ENCODE results near the gene ZNF593OS. TPM values are rescaled to one million over a fixed set of nuclear protein-coding genes. Genes with fewer than 3 reads are reported as not detected.

Gene ZNF593OS
- total RNA-seq, 1 experiment from 2014 or later, result not detected

DNA sequence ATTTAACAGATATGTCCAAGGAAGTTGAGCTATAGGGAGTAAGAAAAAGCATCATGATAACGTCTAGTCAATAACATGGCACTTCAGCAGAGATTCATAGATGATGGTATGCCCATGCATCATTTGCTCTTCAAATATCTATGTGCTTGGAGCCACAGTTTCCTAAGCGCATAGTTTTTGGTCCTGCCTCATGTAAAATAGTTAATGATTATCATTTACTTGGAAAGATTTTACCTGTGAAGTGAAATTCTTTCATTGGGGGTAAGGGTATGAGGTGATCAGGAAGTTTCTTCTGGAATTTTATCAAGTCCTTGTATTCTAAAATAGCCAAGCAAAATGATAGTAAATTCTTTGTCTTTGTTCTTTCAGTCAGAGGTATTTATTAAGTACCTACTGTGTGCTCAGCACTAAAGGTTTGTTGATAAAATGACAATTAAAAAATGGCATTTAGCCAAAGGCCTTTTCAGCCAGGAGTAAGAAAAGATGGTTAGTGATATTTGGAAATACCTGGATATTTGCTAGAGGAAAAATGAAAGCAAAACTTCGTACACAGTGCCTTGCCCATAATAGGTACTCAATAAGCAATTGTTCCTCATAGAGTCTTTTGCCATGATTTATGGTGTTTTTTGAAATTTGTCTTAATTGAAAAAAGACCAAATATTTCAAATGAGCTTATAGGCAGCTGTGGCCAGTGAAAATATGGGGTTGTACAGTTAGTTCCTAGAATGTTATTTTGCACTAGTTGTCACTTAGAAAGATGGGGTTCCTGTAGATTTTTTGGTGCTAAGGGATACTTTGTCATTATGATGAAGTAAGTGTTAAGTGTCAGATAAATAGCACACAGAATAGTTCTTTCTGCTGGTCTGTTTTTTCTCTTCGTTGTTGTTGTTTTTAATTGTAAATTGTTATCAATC is 47.0 kb downstream of the ZNF593OS start:
- ChIA-PET RAD21 (ENCODE audit: low non-redundant PET in 1 of 2, low total read pairs in 2 of 2, uncharacterized antibody in 2 of 2, unreplicated experiment in 2 of 2) (no interaction called here), CTCF (interaction anchor here (0.6 to 2.1 kb wide), 5 partner anchors 9 to 399 kb away, joined by 3 to 18 read pairs (median 4); no protein-coding TSS in a partner anchor), POLR2A (interaction anchor here (1.5 kb wide), 1 partner anchor 20 kb away, joined by 3 read pairs; no protein-coding TSS in a partner anchor)
- no peaks in the 10 kb centered on the region for H3K9me3 ChIP-seq (ENCODE audit: control insufficient read depth in 1 of 2, insufficient read depth in 1 of 2, low read depth in 1 of 2, low read length in 2 of 2)
- H3K9ac ChIP-seq (ENCODE audit: low read length), result no peak overlapping the region
- no peaks in the 10 kb centered on the region for H3K27me3 ChIP-seq (ENCODE audit: insufficient read depth, low read length)
- H2AFZ ChIP-seq (ENCODE audit: low read depth, low read length, poor library complexity, severe bottlenecking), result no peak overlapping the region
- no peak overlapping the region for H3K27ac ChIP-seq (ENCODE audit: low read depth, low read length)
- H3K4me1 ChIP-seq (ENCODE audit: control insufficient read depth in 1 of 2, insufficient read depth in 2 of 2, low read length in 2 of 2), result peaks cover 13 to 44% of the 10 kb centered on the region in 2 experiments
- no peak overlapping the region for H3K4me3 ChIP-seq (replicated peaks in 1 of 2; ENCODE audit: low read depth in 1 of 2, low read length in 2 of 2)
- DNase-seq (ENCODE audit: low read depth, low spot score), result no peak
- TF ChIP-seq ZNF274 (IDR thresholded peaks at IDR 0.05; ENCODE audit: low read depth, low read length) (no peak), EZH2phosphoT487 (IDR thresholded peaks at IDR 0.05; ENCODE audit: borderline replicate concordance) (no peak), YY1 (IDR thresholded peaks at IDR 0.05; ENCODE audit: extremely low read depth, insufficient replicate concordance, low read depth, low read length) (no peak), TCF7L2 (IDR thresholded peaks at IDR 0.05; ENCODE audit: borderline replicate concordance, extremely low read depth, insufficient read depth, insufficient read length) (no peak), ZFX (IDR thresholded peaks at IDR 0.05) (no peak), CEBPB (IDR thresholded peaks at IDR 0.05; ENCODE audit: low read depth) (no peak), EZH2 (IDR thresholded peaks at IDR 0.05) (no peak), SP1 (IDR thresholded peaks at IDR 0.05; ENCODE audit: low read depth) (no peak), ELF1 (IDR thresholded peaks at IDR 0.05; ENCODE audit: borderline replicate concordance, low read depth) (no peak), RAD21 (IDR thresholded peaks at IDR 0.05; ENCODE audit: low read depth) (no peak), SRF (IDR thresholded peaks at IDR 0.05; ENCODE audit: low read depth) (no peak)
- TF ChIP-seq, protein P1, sequence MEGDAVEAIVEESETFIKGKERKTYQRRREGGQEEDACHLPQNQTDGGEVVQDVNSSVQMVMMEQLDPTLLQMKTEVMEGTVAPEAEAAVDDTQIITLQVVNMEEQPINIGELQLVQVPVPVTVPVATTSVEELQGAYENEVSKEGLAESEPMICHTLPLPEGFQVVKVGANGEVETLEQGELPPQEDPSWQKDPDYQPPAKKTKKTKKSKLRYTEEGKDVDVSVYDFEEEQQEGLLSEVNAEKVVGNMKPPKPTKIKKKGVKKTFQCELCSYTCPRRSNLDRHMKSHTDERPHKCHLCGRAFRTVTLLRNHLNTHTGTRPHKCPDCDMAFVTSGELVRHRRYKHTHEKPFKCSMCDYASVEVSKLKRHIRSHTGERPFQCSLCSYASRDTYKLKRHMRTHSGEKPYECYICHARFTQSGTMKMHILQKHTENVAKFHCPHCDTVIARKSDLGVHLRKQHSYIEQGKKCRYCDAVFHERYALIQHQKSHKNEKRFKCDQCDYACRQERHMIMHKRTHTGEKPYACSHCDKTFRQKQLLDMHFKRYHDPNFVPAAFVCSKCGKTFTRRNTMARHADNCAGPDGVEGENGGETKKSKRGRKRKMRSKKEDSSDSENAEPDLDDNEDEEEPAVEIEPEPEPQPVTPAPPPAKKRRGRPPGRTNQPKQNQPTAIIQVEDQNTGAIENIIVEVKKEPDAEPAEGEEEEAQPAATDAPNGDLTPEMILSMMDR (IDR thresholded peaks at IDR 0.05 in 2 of 3, conservative IDR thresholded peaks at IDR 0.05 in 1 of 3; ENCODE audit: borderline replicate concordance in 1 of 3, insufficient read depth in 1 of 3, low read depth in 2 of 3, low read length in 2 of 3), result no peak
- TF ChIP-seq, protein P2, sequence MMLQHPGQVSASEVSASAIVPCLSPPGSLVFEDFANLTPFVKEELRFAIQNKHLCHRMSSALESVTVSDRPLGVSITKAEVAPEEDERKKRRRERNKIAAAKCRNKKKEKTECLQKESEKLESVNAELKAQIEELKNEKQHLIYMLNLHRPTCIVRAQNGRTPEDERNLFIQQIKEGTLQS (IDR thresholded peaks at IDR 0.05), result no peak
- TF ChIP-seq, protein P3, sequence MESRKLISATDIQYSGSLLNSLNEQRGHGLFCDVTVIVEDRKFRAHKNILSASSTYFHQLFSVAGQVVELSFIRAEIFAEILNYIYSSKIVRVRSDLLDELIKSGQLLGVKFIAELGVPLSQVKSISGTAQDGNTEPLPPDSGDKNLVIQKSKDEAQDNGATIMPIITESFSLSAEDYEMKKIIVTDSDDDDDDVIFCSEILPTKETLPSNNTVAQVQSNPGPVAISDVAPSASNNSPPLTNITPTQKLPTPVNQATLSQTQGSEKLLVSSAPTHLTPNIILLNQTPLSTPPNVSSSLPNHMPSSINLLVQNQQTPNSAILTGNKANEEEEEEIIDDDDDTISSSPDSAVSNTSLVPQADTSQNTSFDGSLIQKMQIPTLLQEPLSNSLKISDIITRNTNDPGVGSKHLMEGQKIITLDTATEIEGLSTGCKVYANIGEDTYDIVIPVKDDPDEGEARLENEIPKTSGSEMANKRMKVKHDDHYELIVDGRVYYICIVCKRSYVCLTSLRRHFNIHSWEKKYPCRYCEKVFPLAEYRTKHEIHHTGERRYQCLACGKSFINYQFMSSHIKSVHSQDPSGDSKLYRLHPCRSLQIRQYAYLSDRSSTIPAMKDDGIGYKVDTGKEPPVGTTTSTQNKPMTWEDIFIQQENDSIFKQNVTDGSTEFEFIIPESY (IDR thresholded peaks at IDR 0.05; ENCODE audit: extremely low read depth, insufficient replicate concordance, low read length), result no peak
- TF ChIP-seq, protein P4, sequence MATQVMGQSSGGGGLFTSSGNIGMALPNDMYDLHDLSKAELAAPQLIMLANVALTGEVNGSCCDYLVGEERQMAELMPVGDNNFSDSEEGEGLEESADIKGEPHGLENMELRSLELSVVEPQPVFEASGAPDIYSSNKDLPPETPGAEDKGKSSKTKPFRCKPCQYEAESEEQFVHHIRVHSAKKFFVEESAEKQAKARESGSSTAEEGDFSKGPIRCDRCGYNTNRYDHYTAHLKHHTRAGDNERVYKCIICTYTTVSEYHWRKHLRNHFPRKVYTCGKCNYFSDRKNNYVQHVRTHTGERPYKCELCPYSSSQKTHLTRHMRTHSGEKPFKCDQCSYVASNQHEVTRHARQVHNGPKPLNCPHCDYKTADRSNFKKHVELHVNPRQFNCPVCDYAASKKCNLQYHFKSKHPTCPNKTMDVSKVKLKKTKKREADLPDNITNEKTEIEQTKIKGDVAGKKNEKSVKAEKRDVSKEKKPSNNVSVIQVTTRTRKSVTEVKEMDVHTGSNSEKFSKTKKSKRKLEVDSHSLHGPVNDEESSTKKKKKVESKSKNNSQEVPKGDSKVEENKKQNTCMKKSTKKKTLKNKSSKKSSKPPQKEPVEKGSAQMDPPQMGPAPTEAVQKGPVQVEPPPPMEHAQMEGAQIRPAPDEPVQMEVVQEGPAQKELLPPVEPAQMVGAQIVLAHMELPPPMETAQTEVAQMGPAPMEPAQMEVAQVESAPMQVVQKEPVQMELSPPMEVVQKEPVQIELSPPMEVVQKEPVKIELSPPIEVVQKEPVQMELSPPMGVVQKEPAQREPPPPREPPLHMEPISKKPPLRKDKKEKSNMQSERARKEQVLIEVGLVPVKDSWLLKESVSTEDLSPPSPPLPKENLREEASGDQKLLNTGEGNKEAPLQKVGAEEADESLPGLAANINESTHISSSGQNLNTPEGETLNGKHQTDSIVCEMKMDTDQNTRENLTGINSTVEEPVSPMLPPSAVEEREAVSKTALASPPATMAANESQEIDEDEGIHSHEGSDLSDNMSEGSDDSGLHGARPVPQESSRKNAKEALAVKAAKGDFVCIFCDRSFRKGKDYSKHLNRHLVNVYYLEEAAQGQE (IDR thresholded peaks at IDR 0.05; ENCODE audit: low read depth), result no peak
- H4K20me1 ChIP-seq (ENCODE audit: insufficient read depth), result peaks cover 3% of the 10 kb centered on the region; the same call in 1 of the 2 replicates
- intact Hi-C loops (cut with micrococcal nuclease), result no loop called here
- no peaks in the 10 kb centered on the region for H3K9me2 ChIP-seq (ENCODE audit: insufficient read depth)
- BruUV-seq (replicated peaks), result no TSS peak
- ATAC-seq, result no peak
- no peak overlapping the region for H3K4me2 ChIP-seq (ENCODE audit: low read length)
- peaks cover 4% of the 10 kb centered on the region; the same call in 1 of the 2 replicates for H3K79me2 ChIP-seq (ENCODE audit: insufficient read depth, low read length)
- H3K36me3 ChIP-seq (ENCODE audit: control insufficient read depth in 1 of 2, insufficient read depth in 2 of 2, low read length in 2 of 2), result no peaks in the 10 kb centered on the region
